Adrenal gland (tissue), 12 donors: ENCODE results near the gene TEX2. TPM values are rescaled to one million over a fixed set of nuclear protein-coding genes. Genes with fewer than 3 reads are reported as not detected.

Experiments used
- DNase-seq, 7 donors: peaks; one replicate each; pipeline ENCODE4 v3.0.0-alpha.2; 2019 to 2020
- H3K27ac ChIP-seq, 5 donors: fragments of 200-600 bp; sonication (generic) in 4 of 5; 1 replicate in 3 of 5; 2 replicates in 2 of 5; pipeline versions ENCODE4 v1.5.1 to v1.8.0; 2016 to 2020; ENCODE audit warnings: mild to moderate bottlenecking in 1 of 5
- H3K27me3 ChIP-seq: fragments of 200-600 bp; 2 replicates; pipeline ENCODE4 v1.8.0; 2021
- H3K36me3 ChIP-seq, 2 donors: fragments of 200-600 bp; replicated peaks in 1 of 2; 1 replicate in 1 of 2; 2 replicates in 1 of 2; pipeline versions ENCODE4 v1.5.1 to v1.8.0; 2018 to 2022
- H3K4me1 ChIP-seq, 2 donors: fragments of 200-600 bp; replicated peaks in 1 of 2; 1 replicate in 1 of 2; 2 replicates in 1 of 2; pipeline versions ENCODE4 v1.5.1 to v1.8.0; 2018 to 2021
- H3K4me3 ChIP-seq, 4 donors: fragments of 200-600 bp; sonication (generic) in 3 of 4; one replicate each; pipeline ENCODE4 v1.5.1; 2016 to 2018
- H3K9me3 ChIP-seq, 3 donors: fragments of 200-600 bp; sonication (generic) in 1 of 3; replicated peaks in 1 of 3; 1 replicate in 2 of 3; 2 replicates in 1 of 3; pipeline versions ENCODE4 v1.5.1 to v1.8.0; 2016 to 2021
- POLR2A ChIP-seq, 2 donors: fragments of 450-650 bp; IDR thresholded peaks; one replicate each; pipeline ENCODE4 v1.6.1; 2017; ENCODE audit warnings: antibody characterized with exemption in 2 of 2, mild to moderate bottlenecking in 2 of 2, moderate library complexity in 1 of 2
- WGBS, 4 donors: extraction: QIAGEN DNeasy Blood & Tissue Kit in 2 of 4; methylation state at CpG; one replicate each; pipeline versions ENCODE4 v1.1.5 to v1.1.7; 2013 to 2017; 5-methylcytosine and 5-hydroxymethylcytosine counted together
- intact Hi-C, 2 donors: fragments of 100-400 bp; cut with DNase I; formaldehyde crosslinking; loops; one replicate each; pipeline versions ENCODE4 v1.14.1 to v1.15.0; 2022 to 2023
- polyA plus RNA-seq, 3 donors: library from polyadenylated mRNA; stranded (reverse); fragments of 200-250 nt in 2 of 3; fragments of 350-450 nt in 1 of 3; fragmentation: Illumina TruSeq in 1 of 3; extraction: RNeasy Lipid Tissue Mini Kit (QIAGEN cat#74804) in 1 of 3; gene quantifications; one replicate each; pipeline ENCODE4 v1.2.3, GENCODE V29; 2013 to 2014
- total RNA-seq, 9 donors: library from RNA; depleted of rRNA in 4 of 9; stranded (reverse); fragments of >200 nt in 4 of 9; fragments of 120-200 nt in 1 of 9; fragmentation: NEBNext Ultra II Directional in 1 of 9; extraction: Animal tissue kit (Norgen Biotek cat#: 25700) in 1 of 9; gene quantifications; one replicate each; pipeline versions ENCODE4 v1.1.0 to v1.2.4, GENCODE V29; 2013 to 2023
- TF ChIP-seq, protein P1 (sequence below), 6 experiments: fragments of 450-650 bp in 4 of 6; fragments of 200-600 bp in 2 of 6; sonication (generic) in 1 of 6; IDR thresholded peaks; 1 replicate in 5 of 6; 2 replicates in 1 of 6; pipeline versions ENCODE4 v1.5.1 to v1.8.0; 2016 to 2021; ENCODE audit warnings: antibody characterized with exemption in 6 of 6, mild to moderate bottlenecking in 2 of 6, moderate library complexity in 1 of 6
- donor health status: healthy with polysubstance abuse.
- donor health status: Bipolar disorder and iron deficiency.
- donor health status: DM: yes; HTN: yes; CAD: no.
- donor health status: DM: no; HTN: no; CAD: no.
- donor health status: DM: no; HTN: no; CAD: no.
- donor health status: DM: yes; HTN: yes; CAD: no.

The TEX2 gene
- total and polyA plus RNA-seq, 12 donors: 12.0 to 91.5 (median 62.5) TPM

GRCh38 chr17:64269687-64270649, 6.9 kb upstream of the TEX2 start:
- no peaks in the 10 kb centered on the region for H3K4me1 ChIP-seq
- DNase-seq: no peak
- H3K4me3 ChIP-seq: no peak overlapping the region
- no peak overlapping the region for H3K27ac ChIP-seq
- TF ChIP-seq, protein P1, sequence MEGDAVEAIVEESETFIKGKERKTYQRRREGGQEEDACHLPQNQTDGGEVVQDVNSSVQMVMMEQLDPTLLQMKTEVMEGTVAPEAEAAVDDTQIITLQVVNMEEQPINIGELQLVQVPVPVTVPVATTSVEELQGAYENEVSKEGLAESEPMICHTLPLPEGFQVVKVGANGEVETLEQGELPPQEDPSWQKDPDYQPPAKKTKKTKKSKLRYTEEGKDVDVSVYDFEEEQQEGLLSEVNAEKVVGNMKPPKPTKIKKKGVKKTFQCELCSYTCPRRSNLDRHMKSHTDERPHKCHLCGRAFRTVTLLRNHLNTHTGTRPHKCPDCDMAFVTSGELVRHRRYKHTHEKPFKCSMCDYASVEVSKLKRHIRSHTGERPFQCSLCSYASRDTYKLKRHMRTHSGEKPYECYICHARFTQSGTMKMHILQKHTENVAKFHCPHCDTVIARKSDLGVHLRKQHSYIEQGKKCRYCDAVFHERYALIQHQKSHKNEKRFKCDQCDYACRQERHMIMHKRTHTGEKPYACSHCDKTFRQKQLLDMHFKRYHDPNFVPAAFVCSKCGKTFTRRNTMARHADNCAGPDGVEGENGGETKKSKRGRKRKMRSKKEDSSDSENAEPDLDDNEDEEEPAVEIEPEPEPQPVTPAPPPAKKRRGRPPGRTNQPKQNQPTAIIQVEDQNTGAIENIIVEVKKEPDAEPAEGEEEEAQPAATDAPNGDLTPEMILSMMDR (IDR thresholded peaks at IDR 0.05): no peak
- TF ChIP-seq POLR2A (IDR thresholded peaks at IDR 0.05): no peak
- no peaks in the 10 kb centered on the region for H3K27me3 ChIP-seq
- 72 to 92% (median 82%) methylated on average over 5 to 7 of the region's 7 CpGs for WGBS, 4 donors
- H3K9me3 ChIP-seq: no peaks in the 10 kb centered on the region
- intact Hi-C loops: loop anchor here (10.0 kb wide), 2 partner anchors 115 to 125 kb away; no protein-coding TSS in a partner anchor
- no peaks in the 10 kb centered on the region for H3K36me3 ChIP-seq

DNA sequence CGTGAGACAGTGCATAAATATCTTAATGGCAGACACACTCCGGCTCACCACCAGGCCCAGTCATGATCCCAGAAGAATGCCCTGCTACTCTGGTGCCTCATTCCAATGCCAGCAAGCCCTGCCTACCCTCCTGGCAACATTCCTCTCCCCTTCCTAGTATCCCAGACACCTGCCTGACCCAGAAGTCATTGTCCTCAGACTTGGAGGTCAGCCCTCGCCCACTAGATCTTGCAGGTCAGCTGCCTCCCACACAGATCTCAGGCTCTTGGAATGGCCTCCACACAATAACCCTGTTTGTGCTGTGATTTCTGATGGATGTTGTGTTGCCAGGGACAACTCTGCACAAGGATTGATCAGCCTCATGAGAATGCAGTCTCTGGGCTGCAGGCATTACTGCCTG, 1.8 kb upstream of the TEX2 start:
- Histone ChIP-seq H3K4me1 (peaks cover 21 to 27% of the 10 kb centered on the region in 2 donors), H3K36me3 (no peaks in the 10 kb centered on the region), H3K9me3 (no peaks in the 10 kb centered on the region), H3K27me3 (no peaks in the 10 kb centered on the region), H3K4me3 (no peak overlapping the region), H3K27ac (no peak overlapping the region)
- TF ChIP-seq, protein P1 (IDR thresholded peaks at IDR 0.05): no peak
- no peak for TF ChIP-seq POLR2A (IDR thresholded peaks at IDR 0.05)
- no peak for DNase-seq
- intact Hi-C loops: loop anchor here in 1 of 2 donors (10.0 kb wide), 1 partner anchor 120 kb away; no protein-coding TSS in a partner anchor
- 28 to 55% (median 47%) methylated on average over 2 to 3 of the region's 3 CpGs for WGBS, 4 donors

- peak; percentile 63 to 75 (median 68) for DNase-seq
- Histone ChIP-seq H3K27ac (peak overlapping the region; percentile 80 to 98 (median 91)), H3K36me3 (no peaks in the 10 kb centered on the region), H3K4me1 (peaks cover 26 to 32% of the 10 kb centered on the region in 2 donors), H3K4me3 (peak overlapping the region; percentile 41 to 99 (median 78)), H3K27me3 (no peaks in the 10 kb centered on the region), H3K9me3 (no peaks in the 10 kb centered on the region)
- no peak for TF ChIP-seq POLR2A (IDR thresholded peaks at IDR 0.05)
- WGBS, 4 donors: 0 to 2% (median 1%) methylated on average over 11 to 59 of the region's 59 CpGs
- intact Hi-C loops: loop anchor here in 1 of 2 donors (10.0 kb wide), 1 partner anchor 118 kb away; no protein-coding TSS in a partner anchor
Observed at GRCh38 chr17:64262198-64262999, 661 bp downstream of the TEX2 start.

DNA sequence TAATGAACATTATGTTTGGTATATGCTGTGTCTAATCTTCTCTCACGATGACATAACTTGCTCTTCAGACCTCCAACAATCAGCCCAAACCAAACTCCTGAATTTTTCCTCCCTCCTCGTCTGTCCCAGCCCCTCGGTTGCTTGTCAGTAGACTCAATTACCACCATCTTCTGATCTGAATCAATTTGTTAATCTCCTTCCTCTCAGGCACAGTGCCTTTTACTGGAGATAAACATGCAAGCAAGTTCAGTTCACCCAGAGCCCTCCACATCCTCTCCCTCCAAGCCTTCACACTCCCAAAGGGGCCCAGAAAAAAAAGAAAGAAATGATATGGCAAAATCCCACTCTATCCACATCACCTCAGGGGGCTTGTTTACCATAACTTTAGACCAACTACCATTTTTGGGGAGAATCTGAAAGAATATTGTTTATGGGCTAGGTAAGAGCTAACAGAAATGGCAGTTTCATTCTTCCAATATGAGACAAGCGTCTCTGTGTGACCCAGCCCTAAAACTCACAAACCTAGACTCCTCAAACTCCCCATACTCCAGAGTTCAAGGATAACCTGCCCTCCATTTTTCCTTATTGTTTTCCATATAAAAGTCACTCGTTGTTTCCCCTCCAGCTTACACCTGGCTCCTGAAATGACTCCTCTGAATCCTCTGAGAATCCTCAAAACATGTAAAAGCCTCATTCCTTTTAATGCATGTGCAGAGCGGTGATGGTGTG, 1.5 kb downstream of the TEX2 start:
- Histone ChIP-seq H3K27ac (peak overlapping the region in 4 of 5 donors; percentile 87 to 98 (median 94)), H3K36me3 (no peaks in the 10 kb centered on the region), H3K4me1 (peaks cover 26 to 32% of the 10 kb centered on the region in 2 donors), H3K9me3 (no peaks in the 10 kb centered on the region), H3K27me3 (no peaks in the 10 kb centered on the region), H3K4me3 (peak overlapping the region in 2 of 4 donors; percentile 96 to 99)
- TF ChIP-seq, protein P1 (IDR thresholded peaks at IDR 0.05): no peak
- TF ChIP-seq POLR2A (IDR thresholded peaks at IDR 0.05): no peak
- WGBS, 4 donors: 40 to 49% (median 44%) methylated on average over 6 of the region's 6 CpGs
- intact Hi-C loops: loop anchor here in 1 of 2 donors (10.0 kb wide), 1 partner anchor 117 kb away; no protein-coding TSS in a partner anchor
- DNase-seq: no peak
